Progenitor cell of endocrine pancreas (in vitro differentiated cells): Measurements from ENCODE around the gene FGF11. TPM values are rescaled to one million over a fixed set of nuclear protein-coding genes. Genes with fewer than 3 reads are reported as not detected.

Source experiments
- DNase-seq: peaks from one replicate; pipeline ENCODE4 v3.0.0; 2021; ENCODE audit warnings: low spot score; ENCODE audit not compliant: unreplicated experiment
- H3K27ac Mint-ChIP-seq: 2 replicates; pipeline ENCODE4 v1.8.0; 2021; ENCODE audit warnings: mild to moderate bottlenecking, moderate library complexity, mixed read lengths
- H3K27me3 Mint-ChIP-seq: 2 replicates; pipeline ENCODE4 v1.8.0; 2021; ENCODE audit warnings: mixed read lengths
- H3K36me3 Mint-ChIP-seq: 2 replicates; pipeline ENCODE4 v1.8.0; 2022; ENCODE audit warnings: mixed read lengths; ENCODE audit not compliant: insufficient read depth
- H3K4me1 Mint-ChIP-seq: 2 replicates; pipeline ENCODE4 v1.8.0; 2021; ENCODE audit warnings: low read depth, mixed read lengths
- H3K4me3 Mint-ChIP-seq: 2 replicates; pipeline ENCODE4 v1.8.0; 2021; ENCODE audit warnings: low read depth, mild to moderate bottlenecking, moderate library complexity, mixed read lengths
- H3K9me3 Mint-ChIP-seq: 2 replicates; pipeline ENCODE4 v1.8.0; 2021; ENCODE audit warnings: low read depth, mixed read lengths
- total RNA-seq: library from RNA; stranded (reverse); gene quantifications from 2 replicates; pipeline ENCODE4 v1.2.1, GENCODE V29; 2021
- TF ChIP-seq, protein P1 (sequence below): fragments of 200-600 bp; sonication (generic); IDR thresholded peaks from one replicate; pipeline ENCODE4 v1.5.0; 2021; ENCODE audit warnings: antibody characterized with exemption, mild to moderate bottlenecking; ENCODE audit not compliant: unreplicated experiment

FGF11 gene
- total RNA-seq, 1 donor from 2014 or later, result 4.5 TPM

- peaks cover 27% of the 10 kb centered on the region for H3K27me3 Mint-ChIP-seq
- H3K4me3 Mint-ChIP-seq, result no peak overlapping the region
- TF ChIP-seq, protein P1, sequence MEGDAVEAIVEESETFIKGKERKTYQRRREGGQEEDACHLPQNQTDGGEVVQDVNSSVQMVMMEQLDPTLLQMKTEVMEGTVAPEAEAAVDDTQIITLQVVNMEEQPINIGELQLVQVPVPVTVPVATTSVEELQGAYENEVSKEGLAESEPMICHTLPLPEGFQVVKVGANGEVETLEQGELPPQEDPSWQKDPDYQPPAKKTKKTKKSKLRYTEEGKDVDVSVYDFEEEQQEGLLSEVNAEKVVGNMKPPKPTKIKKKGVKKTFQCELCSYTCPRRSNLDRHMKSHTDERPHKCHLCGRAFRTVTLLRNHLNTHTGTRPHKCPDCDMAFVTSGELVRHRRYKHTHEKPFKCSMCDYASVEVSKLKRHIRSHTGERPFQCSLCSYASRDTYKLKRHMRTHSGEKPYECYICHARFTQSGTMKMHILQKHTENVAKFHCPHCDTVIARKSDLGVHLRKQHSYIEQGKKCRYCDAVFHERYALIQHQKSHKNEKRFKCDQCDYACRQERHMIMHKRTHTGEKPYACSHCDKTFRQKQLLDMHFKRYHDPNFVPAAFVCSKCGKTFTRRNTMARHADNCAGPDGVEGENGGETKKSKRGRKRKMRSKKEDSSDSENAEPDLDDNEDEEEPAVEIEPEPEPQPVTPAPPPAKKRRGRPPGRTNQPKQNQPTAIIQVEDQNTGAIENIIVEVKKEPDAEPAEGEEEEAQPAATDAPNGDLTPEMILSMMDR, result no peak
- no peak for DNase-seq
- H3K36me3 Mint-ChIP-seq, result peaks cover 14% of the 10 kb centered on the region
- no peak overlapping the region for H3K27ac Mint-ChIP-seq
- peaks cover 5% of the 10 kb centered on the region for H3K4me1 Mint-ChIP-seq
- H3K9me3 Mint-ChIP-seq, result no peaks in the 10 kb centered on the region
Observed at GRCh38 chr17:7409716-7410115, 29.6 kb upstream of the FGF11 start.

DNA sequence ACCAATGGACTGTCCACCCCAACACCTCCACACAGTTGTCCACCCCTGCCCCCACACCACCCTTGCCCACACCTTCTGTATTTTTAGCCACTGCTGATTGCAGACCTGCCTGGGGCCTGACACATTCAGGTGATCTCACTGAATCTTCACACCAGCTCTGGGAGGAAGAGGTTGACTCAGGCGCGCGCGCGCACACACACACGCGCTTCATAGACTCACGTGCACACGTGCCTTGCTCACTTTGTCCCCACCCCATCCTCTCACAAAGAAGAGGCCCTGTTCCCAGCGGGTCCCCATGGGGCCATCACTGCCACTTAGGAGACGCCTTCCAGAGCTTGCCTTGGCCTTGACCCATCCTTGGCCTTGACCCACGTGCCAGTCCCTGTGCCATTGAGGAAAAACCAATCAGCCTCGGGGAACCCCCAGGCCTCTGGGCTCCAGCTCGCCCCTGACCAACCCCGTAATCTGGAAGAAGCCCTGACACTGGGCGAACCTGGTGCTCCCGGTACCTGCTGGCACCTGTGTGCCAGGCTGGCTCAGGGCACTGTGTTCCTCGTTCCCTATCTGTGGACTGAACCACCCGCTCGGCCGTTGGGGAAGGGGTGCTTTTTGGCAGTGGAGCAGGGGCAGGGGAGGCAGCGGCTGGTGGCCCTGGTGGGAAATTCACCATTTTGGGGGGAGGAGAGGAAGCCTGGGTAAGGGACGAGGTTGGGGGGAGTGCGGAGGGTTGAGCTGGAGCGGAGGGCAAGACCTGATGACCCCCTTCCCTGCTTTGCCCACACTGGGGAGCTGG lies 28.5 kb upstream of the FGF11 start:
- Mint-ChIP-seq H3K4me1 (peaks cover 4% of the 10 kb centered on the region), H3K27me3 (peaks cover 23% of the 10 kb centered on the region), H3K36me3 (peaks cover 14% of the 10 kb centered on the region), H3K4me3 (no peak overlapping the region), H3K9me3 (no peaks in the 10 kb centered on the region), H3K27ac (no peak overlapping the region)
- TF ChIP-seq, protein P1, result no peak
- DNase-seq, result no peak

- Mint-ChIP-seq H3K4me3 (no peak overlapping the region), H3K27ac (no peak overlapping the region), H3K27me3 (peaks cover 19% of the 10 kb centered on the region), H3K9me3 (no peaks in the 10 kb centered on the region), H3K4me1 (peaks cover 1% of the 10 kb centered on the region), H3K36me3 (peaks cover 14% of the 10 kb centered on the region)
- TF ChIP-seq, protein P1, result no peak
- no peak for DNase-seq
Observed at GRCh38 chr17:7411427-7411750, 27.9 kb upstream of the FGF11 start.

DNA sequence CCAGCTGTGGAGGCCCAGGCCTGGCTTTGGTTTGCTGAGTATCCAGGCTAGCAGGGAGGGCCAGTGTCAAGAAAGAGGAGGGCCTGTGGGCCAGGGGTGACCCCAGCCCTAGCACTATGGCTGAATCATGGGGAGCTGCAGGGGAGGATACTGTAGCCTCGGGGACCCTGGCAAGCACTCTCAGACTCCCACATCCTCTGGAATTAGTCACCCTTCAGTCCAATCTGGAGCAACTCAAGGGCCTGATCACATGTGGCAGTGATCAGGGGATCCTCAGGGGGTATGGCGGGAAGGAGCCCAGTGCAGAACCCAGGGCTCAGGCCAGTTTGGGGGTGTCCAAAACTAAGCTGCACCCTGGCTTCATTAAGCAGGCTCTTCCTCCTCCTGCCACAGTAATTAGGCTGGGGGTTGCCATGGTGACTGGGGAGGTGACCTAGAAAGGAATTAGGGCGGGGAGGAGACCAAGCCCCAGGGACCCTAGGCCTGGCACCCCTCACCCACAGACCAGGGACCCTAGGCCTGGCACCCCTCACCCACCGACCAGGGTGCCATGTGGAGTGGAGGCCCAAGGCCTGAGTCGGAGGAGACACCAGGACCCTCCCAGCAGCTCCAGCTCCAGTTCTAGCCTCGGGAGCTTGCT lies 25.8 kb upstream of the FGF11 start:
- peaks cover 1% of the 10 kb centered on the region for H3K4me1 Mint-ChIP-seq
- H3K27me3 Mint-ChIP-seq, result peaks cover 10% of the 10 kb centered on the region
- H3K9me3 Mint-ChIP-seq, result no peaks in the 10 kb centered on the region
- H3K4me3 Mint-ChIP-seq, result no peak overlapping the region
- no peak overlapping the region for H3K27ac Mint-ChIP-seq
- DNase-seq, result no peak
- TF ChIP-seq, protein P1, result no peak
- H3K36me3 Mint-ChIP-seq, result peaks cover 14% of the 10 kb centered on the region

DNA sequence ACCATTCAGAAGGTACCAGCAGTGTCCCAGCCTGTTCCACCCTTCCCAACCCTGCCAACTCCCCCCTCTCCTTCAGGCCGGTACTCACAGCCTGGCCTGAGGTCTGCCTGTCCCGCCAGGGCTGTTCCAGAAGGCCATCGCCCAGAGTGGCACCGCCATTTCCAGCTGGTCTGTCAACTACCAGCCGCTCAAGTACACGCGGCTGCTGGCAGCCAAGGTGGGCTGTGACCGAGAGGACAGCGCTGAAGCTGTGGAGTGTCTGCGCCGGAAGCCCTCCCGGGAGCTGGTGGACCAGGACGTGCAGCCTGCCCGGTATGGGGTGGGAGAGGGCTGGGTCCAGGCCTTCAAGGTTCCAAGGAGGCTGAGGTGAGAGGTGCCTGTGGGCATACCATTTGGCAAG lies 24.5 kb upstream of the FGF11 start:
- Mint-ChIP-seq H3K9me3 (no peaks in the 10 kb centered on the region), H3K4me3 (no peak overlapping the region), H3K27ac (no peak overlapping the region), H3K4me1 (peaks cover 6% of the 10 kb centered on the region), H3K27me3 (peaks cover 2% of the 10 kb centered on the region), H3K36me3 (peaks cover 6% of the 10 kb centered on the region)
- DNase-seq, result no peak
- TF ChIP-seq, protein P1, result no peak
